HEK293T (cell line): ENCODE measurements around the gene SMARCB1.

Experiments used
- ARNT ChIP-seq: fragments of 450-650 bp; IDR thresholded peaks from 2 replicates; pipeline ENCODE4 v1.6.1; 2017; ENCODE audit warnings: mild to moderate bottlenecking
- BHLHE40 ChIP-seq: fragments of 450-650 bp; IDR thresholded peaks from 2 replicates; pipeline ENCODE4 v1.6.1; 2016; ENCODE audit warnings: mild to moderate bottlenecking, moderate library complexity, borderline replicate concordance
- CTBP1 ChIP-seq: fragments of 450-650 bp; IDR thresholded peaks from 2 replicates; pipeline ENCODE4 v1.6.1; 2016; ENCODE audit warnings: borderline replicate concordance
- ELF4 ChIP-seq: fragments of 450-650 bp; IDR thresholded peaks from 2 replicates; pipeline ENCODE4 v1.6.1; 2017; ENCODE audit warnings: antibody characterized with exemption
- FOXK2 ChIP-seq: fragments of 450-650 bp; IDR thresholded peaks from 2 replicates; pipeline ENCODE4 v1.6.1; 2016; ENCODE audit warnings: mild to moderate bottlenecking
- FOXM1 ChIP-seq: fragments of 450-650 bp; IDR thresholded peaks from 2 replicates; pipeline ENCODE4 v1.6.1; 2017; ENCODE audit warnings: mild to moderate bottlenecking, borderline replicate concordance
- HDGF ChIP-seq: fragments of 450-650 bp; IDR thresholded peaks from 2 replicates; pipeline ENCODE4 v1.6.1; 2017; ENCODE audit warnings: antibody characterized with exemption, borderline replicate concordance
- L3MBTL2 ChIP-seq: fragments of 450-650 bp; conservative IDR thresholded peaks from 2 replicates; pipeline ENCODE4 v1.6.1; 2016; ENCODE audit warnings: mild to moderate bottlenecking
- NFRKB ChIP-seq: fragments of 450-650 bp; IDR thresholded peaks from 2 replicates; pipeline ENCODE4 v1.6.1; 2016; ENCODE audit warnings: mild to moderate bottlenecking, moderate library complexity
- SP1 ChIP-seq: fragments of 450-650 bp; IDR thresholded peaks from 2 replicates; pipeline ENCODE4 v1.6.1; 2017
- SUZ12 ChIP-seq: fragments of 450-650 bp; IDR thresholded peaks from 2 replicates; pipeline ENCODE4 v1.6.1; 2016; ENCODE audit warnings: mild to moderate bottlenecking
- TARDBP ChIP-seq: fragments of 450-650 bp; IDR thresholded peaks from 2 replicates; pipeline ENCODE4 v1.6.1; 2016
- ZNF384 ChIP-seq: fragments of 450-650 bp; IDR thresholded peaks from 2 replicates; pipeline ENCODE4 v1.6.1; 2016
- TF ChIP-seq, protein P1 (sequence below): fragments of 450-650 bp; IDR thresholded peaks from 2 replicates; pipeline ENCODE4 v1.6.1; 2016

- TF ChIP-seq ELF4 (no peak), BHLHE40 (no peak), FOXM1 (no peak), FOXK2 (no peak), ZNF384 (no peak), SP1 (no peak), HDGF (no peak), TARDBP (no peak), L3MBTL2 (no peak), SUZ12 (no peak), ARNT (no peak), NFRKB (no peak), CTBP1 (no peak)
- TF ChIP-seq, protein P1, sequence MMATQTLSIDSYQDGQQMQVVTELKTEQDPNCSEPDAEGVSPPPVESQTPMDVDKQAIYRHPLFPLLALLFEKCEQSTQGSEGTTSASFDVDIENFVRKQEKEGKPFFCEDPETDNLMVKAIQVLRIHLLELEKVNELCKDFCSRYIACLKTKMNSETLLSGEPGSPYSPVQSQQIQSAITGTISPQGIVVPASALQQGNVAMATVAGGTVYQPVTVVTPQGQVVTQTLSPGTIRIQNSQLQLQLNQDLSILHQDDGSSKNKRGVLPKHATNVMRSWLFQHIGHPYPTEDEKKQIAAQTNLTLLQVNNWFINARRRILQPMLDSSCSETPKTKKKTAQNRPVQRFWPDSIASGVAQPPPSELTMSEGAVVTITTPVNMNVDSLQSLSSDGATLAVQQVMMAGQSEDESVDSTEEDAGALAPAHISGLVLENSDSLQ, result no peak
These were observed 23.8 kb upstream of the SMARCB1 start, which contains the start of gene C22orf15 for GRCh38 chr22:23762842-23763578.
